Small intestine (tissue), 7 donors: ENCODE measurements around the gene USP17L18. TPM values are rescaled to one million over a fixed set of nuclear protein-coding genes. Genes with fewer than 3 reads are reported as not detected.
"Not testable (repeated sequence)": the region's sequence is repeated elsewhere in the genome, so short reads cannot be mapped to it uniquely, and the experiment has no call there.

Source experiments
- DNase-seq, 2 donors: peaks; one replicate each; pipeline versions ENCODE4 v3.0.0 to v3.0.0-alpha.2; 2013
- FAIRE-seq: peaks from 2 replicates; lab custom pipeline; 2012; peaks lifted over from hg19 to GRCh38; lab: Jason Lieb, UNC
- H3K27ac ChIP-seq, 3 donors: one replicate each; pipeline ENCODE4 v1.5.1; 2013; ENCODE audit warnings: low read length in 2 of 3, mild to moderate bottlenecking in 2 of 3, control low read depth in 1 of 3, inconsistent platforms in 1 of 3, low read depth in 1 of 3, moderate library complexity in 1 of 3
- H3K27me3 ChIP-seq, 3 donors: one replicate each; pipeline ENCODE4 v1.6.1; 2013; ENCODE audit warnings: low read length in 3 of 3, inconsistent platforms in 1 of 3; ENCODE audit not compliant: control insufficient read depth in 3 of 3, insufficient read depth in 3 of 3
- H3K36me3 ChIP-seq, 3 donors: one replicate each; pipeline ENCODE4 v1.6.1; 2013; ENCODE audit warnings: low read length in 3 of 3, inconsistent platforms in 1 of 3, low read depth in 1 of 3, mild to moderate bottlenecking in 1 of 3, moderate library complexity in 1 of 3; ENCODE audit not compliant: control insufficient read depth in 3 of 3, insufficient read depth in 2 of 3
- H3K4me1 ChIP-seq, 3 donors: one replicate each; pipeline ENCODE4 v1.6.1; 2013; ENCODE audit warnings: low read length in 2 of 3, inconsistent platforms in 1 of 3, low read depth in 1 of 3, mild to moderate bottlenecking in 1 of 3, moderate library complexity in 1 of 3; ENCODE audit not compliant: control insufficient read depth in 3 of 3, insufficient read depth in 2 of 3
- H3K4me3 ChIP-seq, 3 donors: one replicate each; pipeline ENCODE4 v1.5.1; 2013; ENCODE audit warnings: low read length in 3 of 3, control low read depth in 1 of 3, inconsistent platforms in 1 of 3, low read depth in 1 of 3, mild to moderate bottlenecking in 1 of 3, moderate library complexity in 1 of 3
- H3K9me3 ChIP-seq, 2 donors: one replicate each; pipeline ENCODE4 v1.6.1; 2013; ENCODE audit warnings: low read depth in 1 of 2, low read length in 1 of 2; ENCODE audit not compliant: control insufficient read depth in 2 of 2, insufficient read depth in 1 of 2
- WGBS, 3 donors: extraction: QIAGEN DNeasy Blood & Tissue Kit; methylation state at CpG; one replicate each; pipeline ENCODE4 v1.1.7; 2013; 5-methylcytosine and 5-hydroxymethylcytosine counted together
- polyA plus RNA-seq, 4 donors: library from polyadenylated mRNA; stranded (reverse) in 3 of 4; unstranded in 1 of 4; fragments of 200-250 nt in 3 of 4; fragments of 120-200 nt in 1 of 4; gene quantifications; one replicate each; pipeline versions ENCODE4 v1.2.1 to v1.2.3, GENCODE V29; 2013
- donor health status: healthy with polysubstance abuse.
- donor health status: control.
- donor health status: control.
- donor health status: Bipolar disorder and iron deficiency.
- donor health status: healthy.

The USP17L18 gene
- polyA plus RNA-seq, 4 donors, result not detected

GRCh38 chr4:9238461-9238860 is 10.0 kb upstream of the USP17L18 start:
- not testable (repeated sequence) for H3K27me3 ChIP-seq, H3K4me3 ChIP-seq, H3K36me3 ChIP-seq, FAIRE-seq, H3K4me1 ChIP-seq, H3K27ac ChIP-seq, H3K9me3 ChIP-seq
- 71 to 84% (median 83%) methylated on average over 8 to 11 of the region's 12 CpGs for WGBS, 3 donors
- peak in 1 of 2 donors; percentile 0 for DNase-seq

- not testable (repeated sequence) for FAIRE-seq, H3K27me3 ChIP-seq, H3K9me3 ChIP-seq, H3K4me3 ChIP-seq, DNase-seq, H3K27ac ChIP-seq, H3K36me3 ChIP-seq, H3K4me1 ChIP-seq
- 91 to 97% (median 93%) methylated on average over 5 of the region's 14 CpGs for WGBS, 3 donors
Measured at GRCh38 chr4:9243579-9243978, 4.9 kb upstream of the USP17L18 start, which contains the start of gene USP17L17. TSS of gene USP17L17 (plus strand) at chr4:9243879. CDS start at chr4:9243879, 0 bp downstream.

- H3K4me3 ChIP-seq, FAIRE-seq, H3K9me3 ChIP-seq, H3K27me3 ChIP-seq, DNase-seq, H3K36me3 ChIP-seq, H3K4me1 ChIP-seq, H3K27ac ChIP-seq: not testable (repeated sequence)
- WGBS, 3 donors, result no CpG with 5 or more reads among the region's 13 CpGs
Measured at GRCh38 chr4:9253078-9253477, 4.6 kb downstream of the USP17L18 start, which contains the start of gene USP17L19. TSS of gene USP17L19 (plus strand) at chr4:9253378. CDS start at chr4:9253378, 0 bp downstream.

GRCh38 chr4:9257824-9258223 is 9.4 kb downstream of the USP17L18 start, which contains the start of gene USP17L20:
TSS of gene USP17L20 (plus strand) at chr4:9258124. CDS start at chr4:9258124, 0 bp downstream.
- no CpG with 5 or more reads among the region's 15 CpGs for WGBS, 3 donors
- H3K36me3 ChIP-seq, FAIRE-seq, H3K4me3 ChIP-seq, H3K4me1 ChIP-seq, H3K9me3 ChIP-seq, H3K27ac ChIP-seq, DNase-seq, H3K27me3 ChIP-seq: not testable (repeated sequence)

GRCh38 chr4:9262572-9262971 is 14.1 kb downstream of the USP17L18 start, which contains the start of gene USP17L21:
TSS of gene USP17L21 (plus strand) at chr4:9262872. CDS start at chr4:9262872, 0 bp downstream.
- H3K27ac ChIP-seq, H3K36me3 ChIP-seq, H3K4me3 ChIP-seq, H3K4me1 ChIP-seq, DNase-seq, FAIRE-seq, H3K9me3 ChIP-seq, H3K27me3 ChIP-seq: not testable (repeated sequence)
- WGBS, 3 donors, result no CpG with 5 or more reads among the region's 13 CpGs

GRCh38 chr4:9267319-9267718 is 18.9 kb downstream of the USP17L18 start, which contains the start of gene USP17L22:
TSS of gene USP17L22 (plus strand) at chr4:9267619. CDS start at chr4:9267619, 0 bp downstream.
- FAIRE-seq, H3K4me1 ChIP-seq, H3K36me3 ChIP-seq, H3K4me3 ChIP-seq, H3K27me3 ChIP-seq, H3K9me3 ChIP-seq, H3K27ac ChIP-seq, DNase-seq: not testable (repeated sequence)
- no CpG with 5 or more reads among the region's 15 CpGs for WGBS, 3 donors

- not testable (repeated sequence) for H3K4me3 ChIP-seq, H3K27me3 ChIP-seq, H3K9me3 ChIP-seq, DNase-seq, H3K27ac ChIP-seq, H3K4me1 ChIP-seq, H3K36me3 ChIP-seq, FAIRE-seq
- 81 to 88% (median 87%) methylated on average over 5 of the region's 10 CpGs for WGBS, 3 donors
Measured at GRCh38 chr4:9271719-9272118, 23.3 kb downstream of the USP17L18 start.
